ENCODE measurements around the gene PHF21A. TPM values are rescaled to one million over a fixed set of nuclear protein-coding genes. Genes with fewer than 3 reads are reported as not detected.

The PHF21A gene
- total and polyA plus RNA-seq, 10 of the 15 experiments (the other 5 are each of a cell fraction or from before 2014, with no cell fraction given), result 2.6 to 37.2 (median 16.0) TPM

- ChIA-PET RAD21 (ENCODE audit: unreplicated experiment) (interaction anchor here (0.7 to 3.2 kb wide), 17 partner anchors 9 to 189 kb away, joined by 3 to 29 read pairs (median 4); partner anchors contain the start of genes CRY2 and PEX16), POLR2A (interaction anchor here (0.5 to 3.1 kb wide), 7 partner anchors 9 to 622 kb away, joined by 3 to 27 read pairs (median 6); partner anchors contain the start of gene PEX16), CTCF (interaction anchor here (0.7 to 3.3 kb wide), 15 partner anchors 9 to 308 kb away, joined by 3 to 20 read pairs (median 3); partner anchors contain the start of genes CRY2 and PEX16), SMC1A (ENCODE audit: uncharacterized antibody, unreplicated experiment) (interaction anchor here (0.5 to 2.9 kb wide), 14 partner anchors 8 to 188 kb away, joined by 3 to 31 read pairs (median 5); partner anchors contain the start of genes CRY2 and PEX16)
- no peak overlapping the region for H3K4me3 ChIP-seq
- ATAC-seq (peak; percentile 89), DNase-seq (ENCODE audit: low read depth, low spot score) (peak; percentile 88), FAIRE-seq (peak; percentile 98)
- BruUV-seq (replicated peaks), result no TSS peak
- H3K4me1 ChIP-seq (ENCODE audit: control insufficient read depth, insufficient read depth, low read length), result peaks cover 49% of the 10 kb centered on the region
- intact Hi-C loops (cut with micrococcal nuclease; ENCODE audit: unreplicated experiment), result loop anchor here (1.0 kb wide), 2 partner anchors 12 to 192 kb away; no protein-coding TSS in a partner anchor
- no peaks in the 10 kb centered on the region for H3K9me3 ChIP-seq (replicated peaks; ENCODE audit: control insufficient read depth, insufficient read depth, low read length)
- in situ Hi-C loops (cut with MboI), result no loop called here
- WGBS (ENCODE audit: insufficient coverage, insufficient replicate concordance, low lambda C conversion rate, missing lambda C conversion rate), result 2% methylated on average over 14 of the region's 14 CpGs
- H3K36me3 ChIP-seq (ENCODE audit: control insufficient read depth in 2 of 2, insufficient read depth in 2 of 2, low read length in 1 of 2), result peaks cover 3 to 12% of the 10 kb centered on the region in 2 experiments; a peak in 2 of 4 replicates
- no peaks in the 10 kb centered on the region; a peak in 1 of 4 replicates for H3K27me3 ChIP-seq (replicated peaks in 1 of 2; ENCODE audit: control insufficient read depth in 2 of 2, insufficient read depth in 2 of 2, low read length in 1 of 2)
- peaks cover 6% of the 10 kb centered on the region for H4K20me1 ChIP-seq (ENCODE audit: control insufficient read depth, insufficient read depth)
- no peak overlapping the region for H3K9ac ChIP-seq (ENCODE audit: control insufficient read depth, insufficient read depth, low read length)
- no peak overlapping the region for H2AFZ ChIP-seq (ENCODE audit: control insufficient read depth, low read depth, low read length)
- peak overlapping the region; percentile 35 for H3K27ac ChIP-seq (ENCODE audit: control insufficient read depth, insufficient read depth)
- peak overlapping the region; percentile 69 for H3K4me2 ChIP-seq (ENCODE audit: control insufficient read depth, insufficient read depth)
- H3K79me2 ChIP-seq (ENCODE audit: control insufficient read depth, insufficient read depth, low read length), result no peaks in the 10 kb centered on the region
- peak; percentile 91 for TF ChIP-seq MAX (IDR thresholded peaks at IDR 0.05; ENCODE audit: low read depth, low read length)
- peak; percentile 71 for TF ChIP-seq SP1 (IDR thresholded peaks at IDR 0.05; ENCODE audit: low read depth, low read length)
- 0 out of 2 replicates have a peak, but pooled peaks have one; percentile 74 for TF ChIP-seq YBX1 (IDR thresholded peaks at IDR 0.05)
- TF ChIP-seq REST (IDR thresholded peaks at IDR 0.05; ENCODE audit: low read depth, low read length), result no peak
- peak; percentile 58 for TF ChIP-seq ELK1 (IDR thresholded peaks at IDR 0.05; ENCODE audit: low read depth, low read length)
- TF ChIP-seq CUX1 (IDR thresholded peaks at IDR 0.05; ENCODE audit: insufficient replicate concordance, low read depth, low read length), result peak; percentile 96
- TF ChIP-seq GATAD2B (conservative IDR thresholded peaks at IDR 0.05; ENCODE audit: low read depth), result peak; percentile 97
- no peak; the same call in 1 of the 2 replicates for TF ChIP-seq MTA3 (IDR thresholded peaks at IDR 0.05; ENCODE audit: borderline replicate concordance, low read length)
- peak; percentile 63 to 81 for TF ChIP-seq EP300 (IDR thresholded peaks at IDR 0.05; ENCODE audit: borderline replicate concordance in 1 of 2, control insufficient read depth in 1 of 2, low read depth in 2 of 2, low read length in 2 of 2)
- peak; percentile 95 for TF ChIP-seq MXI1 (IDR thresholded peaks at IDR 0.05; ENCODE audit: low read depth, low read length)
Measured at GRCh38 chr11:45930031-45930794, 191.0 kb downstream of the PHF21A start.

Measured in GM12878 (cell line).